Adipocyte (in vitro differentiated cells): ENCODE measurements around the gene PRKAB2.
"Not testable (repeated sequence)": the region's sequence is repeated elsewhere in the genome, so short reads cannot be mapped to it uniquely, and the experiment has no call there.

Source experiments
- DNase-seq: peaks from one replicate; pipeline ENCODE4 v3.0.0-alpha.2; 2015; ENCODE audit warnings: low read depth
- H3K27me3 ChIP-seq: replicated peaks from 2 replicates; pipeline ENCODE4 v1.7.0; 2013; ENCODE audit warnings: mild to moderate bottlenecking, low read length, moderate library complexity; ENCODE audit not compliant: control insufficient read depth, insufficient read depth
- H3K36me3 ChIP-seq: 2 replicates; pipeline ENCODE4 v1.7.0; 2013; ENCODE audit warnings: low read length, mild to moderate bottlenecking, moderate library complexity; ENCODE audit not compliant: control insufficient read depth, insufficient read depth, severe bottlenecking
- H3K4me1 ChIP-seq: 2 replicates; pipeline ENCODE4 v1.7.0; 2013; ENCODE audit warnings: mild to moderate bottlenecking, low read length, moderate library complexity; ENCODE audit not compliant: control insufficient read depth, insufficient read depth
- H3K4me3 ChIP-seq: 2 replicates; pipeline ENCODE4 v1.7.0; 2013; ENCODE audit warnings: mild to moderate bottlenecking, low read length, moderate library complexity
- H3K9ac ChIP-seq: 2 replicates; pipeline ENCODE4 v1.7.0; 2013; ENCODE audit warnings: mild to moderate bottlenecking, low read length, moderate library complexity
- H3K9me3 ChIP-seq: 2 replicates; pipeline ENCODE4 v1.7.0; 2013; ENCODE audit warnings: mild to moderate bottlenecking, low read length, moderate library complexity; ENCODE audit not compliant: control insufficient read depth

The PRKAB2 gene

GRCh38 chr1:147169840-147170674 lies 2.2 kb downstream of the PRKAB2 start:
- DNase-seq, result peak; percentile 18
- no peaks in the 10 kb centered on the region for H3K9me3 ChIP-seq
- peaks cover 65% of the 10 kb centered on the region for H3K4me1 ChIP-seq
- peak overlapping the region; percentile 32 for H3K9ac ChIP-seq
- H3K4me3 ChIP-seq, result peak overlapping the region; percentile 88
- peaks cover 14% of the 10 kb centered on the region for H3K36me3 ChIP-seq
- no peaks in the 10 kb centered on the region for H3K27me3 ChIP-seq

- Histone ChIP-seq H3K4me3 (peak overlapping the region; percentile 88), H3K9me3 (no peaks in the 10 kb centered on the region), H3K27me3 (no peaks in the 10 kb centered on the region), H3K4me1 (peaks cover 58% of the 10 kb centered on the region), H3K36me3 (peaks cover 14% of the 10 kb centered on the region), H3K9ac (peak overlapping the region; percentile 32)
- DNase-seq, result peak; percentile 18
Measured at GRCh38 chr1:147169171-147169570, 3.1 kb downstream of the PRKAB2 start.

DNA sequence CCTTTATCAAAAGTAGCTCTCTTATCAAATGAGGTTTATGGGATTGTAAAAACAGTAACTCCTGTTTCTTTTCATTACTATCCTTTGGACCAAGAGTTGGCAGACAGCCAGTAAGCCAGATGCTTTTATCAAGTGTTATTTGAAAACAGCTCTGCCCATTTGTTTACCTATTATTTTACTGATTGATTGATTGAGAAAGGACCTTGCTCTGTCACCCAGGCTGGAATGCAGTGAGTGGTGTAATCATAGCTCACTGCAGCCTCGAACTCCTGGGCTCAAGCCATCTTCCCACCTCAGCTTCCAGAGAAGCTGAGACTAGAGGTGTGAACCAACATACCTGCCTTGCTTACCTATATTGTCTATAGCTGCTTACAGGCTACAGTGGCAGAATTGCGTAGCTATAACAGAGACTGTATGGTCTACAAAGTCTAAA lies 3.6 kb downstream of the PRKAB2 start:
- no peak overlapping the region for H3K9ac ChIP-seq
- H3K4me3 ChIP-seq, result no peak overlapping the region
- H3K36me3 ChIP-seq, result peaks cover 14% of the 10 kb centered on the region
- H3K4me1 ChIP-seq, result peaks cover 52% of the 10 kb centered on the region
- H3K27me3 ChIP-seq, result no peaks in the 10 kb centered on the region
- peak; percentile 56 for DNase-seq
- no peaks in the 10 kb centered on the region for H3K9me3 ChIP-seq

DNA sequence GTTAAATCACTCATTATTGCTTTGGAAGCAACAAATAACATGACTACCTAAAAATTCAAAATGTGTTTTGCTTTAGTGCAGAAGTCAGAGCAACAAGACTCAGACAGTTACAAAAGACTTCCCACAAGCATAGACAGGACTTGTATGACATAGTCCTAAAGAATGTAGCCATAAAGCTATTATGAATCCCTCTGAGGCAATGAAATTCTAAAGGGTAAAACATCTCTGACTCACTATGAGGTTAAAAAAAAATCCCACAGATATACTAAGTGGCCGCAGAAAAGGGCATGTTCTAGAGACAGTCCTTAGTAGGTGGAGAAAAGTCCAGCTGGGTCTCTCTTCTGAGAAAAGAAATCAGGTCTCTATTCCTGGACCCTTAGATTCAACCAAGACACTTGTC lies 4.9 kb downstream of the PRKAB2 start:
- Histone ChIP-seq H3K4me3 (peak overlapping the region; percentile 54), H3K9ac (peak overlapping the region; percentile 16), H3K36me3 (peaks cover 18% of the 10 kb centered on the region), H3K4me1 (peaks cover 48% of the 10 kb centered on the region), H3K9me3 (no peaks in the 10 kb centered on the region), H3K27me3 (no peaks in the 10 kb centered on the region)
- DNase-seq, result peak; percentile 96

DNA sequence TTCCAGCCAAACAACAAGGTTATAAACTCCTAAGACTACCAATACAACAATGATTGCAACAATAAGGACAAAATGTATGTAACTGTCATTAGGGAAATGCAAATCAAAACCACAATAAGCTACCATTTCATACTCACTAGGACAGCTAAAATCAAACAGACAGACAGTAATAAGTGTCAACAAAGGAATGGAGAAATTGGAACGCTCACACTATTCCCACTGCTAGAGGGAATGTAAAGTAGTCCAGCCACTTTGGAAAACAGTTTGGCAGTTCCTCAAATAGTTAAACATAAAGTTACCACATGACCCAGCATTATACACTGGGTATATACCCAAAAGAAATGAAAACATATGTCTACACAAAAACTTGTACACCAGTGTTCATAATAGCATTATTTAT lies 9.3 kb downstream of the PRKAB2 start:
- Histone ChIP-seq H3K36me3 (peaks cover 62% of the 10 kb centered on the region), H3K4me3 (no peak overlapping the region), H3K27me3 (no peaks in the 10 kb centered on the region), H3K4me1 (peaks cover 16% of the 10 kb centered on the region), H3K9me3 (no peaks in the 10 kb centered on the region), H3K9ac (no peak overlapping the region)
- no peak for DNase-seq

- Histone ChIP-seq H3K9me3 (no peaks in the 10 kb centered on the region), H3K36me3 (peaks cover 71% of the 10 kb centered on the region), H3K4me1 (peaks cover 11% of the 10 kb centered on the region), H3K4me3 (no peak overlapping the region), H3K27me3 (no peaks in the 10 kb centered on the region), H3K9ac (no peak overlapping the region)
- no peak for DNase-seq
Measured at GRCh38 chr1:147162093-147162492, 10.2 kb downstream of the PRKAB2 start.

- not testable (repeated sequence) for H3K27me3 ChIP-seq, H3K4me1 ChIP-seq, H3K4me3 ChIP-seq, H3K9me3 ChIP-seq, H3K9ac ChIP-seq
- peak; percentile 34 for DNase-seq
- H3K36me3 ChIP-seq, result peaks cover 77% of the 10 kb centered on the region
Measured at GRCh38 chr1:147157116-147157515, 15.2 kb downstream of the PRKAB2 start.

- Histone ChIP-seq H3K4me3 (no peak overlapping the region), H3K36me3 (peaks cover 72% of the 10 kb centered on the region), H3K9me3 (no peaks in the 10 kb centered on the region), H3K27me3 (no peaks in the 10 kb centered on the region), H3K9ac (no peak overlapping the region), H3K4me1 (peaks cover 7% of the 10 kb centered on the region)
- no peak for DNase-seq
Measured at GRCh38 chr1:147156642-147157041, 15.6 kb downstream of the PRKAB2 start.

DNA sequence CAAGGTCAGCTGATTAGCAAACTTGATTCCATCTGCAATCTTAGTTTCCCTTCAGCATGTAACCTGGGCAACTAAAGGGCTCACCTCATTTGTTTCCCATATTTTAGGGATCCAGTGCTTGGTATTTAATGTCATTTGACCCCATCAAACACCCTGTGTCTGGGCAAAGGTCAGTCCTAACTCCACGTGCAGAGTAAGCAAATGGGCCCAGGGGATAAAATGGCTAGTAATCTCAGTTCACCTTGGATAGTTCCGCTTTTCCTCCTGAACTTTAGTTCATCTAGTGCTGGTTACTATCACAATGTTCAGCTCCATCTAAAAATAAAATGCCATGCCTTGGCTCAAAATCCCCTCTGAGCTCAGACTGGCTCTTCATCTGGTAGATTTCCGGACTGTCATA lies 19.5 kb downstream of the PRKAB2 start:
- no peaks in the 10 kb centered on the region for H3K27me3 ChIP-seq
- no peak for DNase-seq
- no peaks in the 10 kb centered on the region for H3K9me3 ChIP-seq
- H3K4me3 ChIP-seq, result no peak overlapping the region
- no peak overlapping the region for H3K9ac ChIP-seq
- peaks cover 7% of the 10 kb centered on the region for H3K4me1 ChIP-seq
- H3K36me3 ChIP-seq, result peaks cover 33% of the 10 kb centered on the region

- DNase-seq, result no peak
- H3K9me3 ChIP-seq, result no peaks in the 10 kb centered on the region
- H3K4me3 ChIP-seq, result no peak overlapping the region
- no peaks in the 10 kb centered on the region for H3K27me3 ChIP-seq
- peaks cover 21% of the 10 kb centered on the region for H3K36me3 ChIP-seq
- no peak overlapping the region for H3K9ac ChIP-seq
- no peaks in the 10 kb centered on the region for H3K4me1 ChIP-seq
Measured at GRCh38 chr1:147151244-147151643, 21.0 kb downstream of the PRKAB2 start.

DNA sequence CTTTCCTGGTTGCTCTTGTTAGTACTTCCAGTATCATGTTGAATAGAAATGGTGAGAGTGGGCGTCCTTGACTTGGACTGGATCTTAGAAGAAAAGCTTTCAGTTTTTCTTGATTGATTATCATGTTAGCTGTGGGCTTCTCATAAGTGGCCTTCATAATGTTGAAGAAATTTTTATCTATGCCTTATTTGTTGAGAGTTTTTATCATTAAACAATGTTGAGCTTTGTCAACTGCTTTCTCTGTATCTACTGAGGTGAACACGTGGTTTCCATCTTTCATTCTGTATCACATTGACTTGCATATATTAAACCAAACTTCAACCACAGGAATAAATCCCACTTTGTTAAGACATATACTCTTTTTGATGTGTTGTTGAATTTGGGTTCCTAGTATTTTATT lies 29.4 kb downstream of the PRKAB2 start:
- no peak for DNase-seq
- Histone ChIP-seq H3K9me3 (peaks cover 4% of the 10 kb centered on the region), H3K27me3 (no peaks in the 10 kb centered on the region), H3K9ac (no peak overlapping the region), H3K36me3 (no peaks in the 10 kb centered on the region), H3K4me1 (no peaks in the 10 kb centered on the region), H3K4me3 (no peak overlapping the region)

GRCh38 chr1:147130721-147131120 lies 41.5 kb downstream of the PRKAB2 start:
- not testable (repeated sequence) for H3K9ac ChIP-seq, H3K27me3 ChIP-seq, H3K9me3 ChIP-seq, H3K4me3 ChIP-seq, H3K36me3 ChIP-seq, DNase-seq, H3K4me1 ChIP-seq
